Tibial nerve (tissue), 4 donors: Measurements from ENCODE around the gene RAI1. TPM values are rescaled to one million over a fixed set of nuclear protein-coding genes. Genes with fewer than 3 reads are reported as not detected.

Source experiments
- DNase-seq, 2 donors: peaks; one replicate each; pipeline ENCODE4 v3.0.0-alpha.2; 2019; ENCODE audit warnings: low spot score in 2 of 2
- H3K27ac ChIP-seq, 4 donors: fragments of 200-600 bp; sonication (generic) in 3 of 4; one replicate each; pipeline ENCODE4 v1.5.1; 2017 to 2019; ENCODE audit warnings: mild to moderate bottlenecking in 1 of 4
- H3K27me3 ChIP-seq, 2 donors: fragments of 200-600 bp; sonication (generic) in 1 of 2; one replicate each; pipeline versions ENCODE4 v1.5.1 to v1.6.0; 2017 to 2019
- H3K36me3 ChIP-seq, 3 donors: fragments of 200-600 bp; sonication (generic); one replicate each; pipeline ENCODE4 v1.5.1; 2018 to 2019
- H3K4me1 ChIP-seq, 4 donors: fragments of 200-600 bp; sonication (generic) in 3 of 4; one replicate each; pipeline ENCODE4 v1.5.1; 2017 to 2019
- H3K4me3 ChIP-seq, 4 donors: fragments of 200-600 bp; sonication (generic) in 3 of 4; one replicate each; pipeline ENCODE4 v1.5.1; 2017 to 2019; ENCODE audit warnings: mild to moderate bottlenecking in 1 of 4, moderate library complexity in 1 of 4
- H3K9me3 ChIP-seq, 4 donors: fragments of 200-600 bp; sonication (generic) in 3 of 4; one replicate each; pipeline ENCODE4 v1.5.1; 2017 to 2019
- CTCF ChIP-seq, 5 experiments: fragments of 200-600 bp in 3 of 5; fragments of 450-650 bp in 2 of 5; sonication (generic) in 3 of 5; IDR thresholded peaks; one replicate each; pipeline ENCODE4 v1.5.1; 2016 to 2019; ENCODE audit warnings: antibody characterized with exemption in 5 of 5, mild to moderate bottlenecking in 3 of 5, moderate library complexity in 2 of 5
- EP300 ChIP-seq, 2 donors: sonication (generic); formaldehyde crosslinking; IDR thresholded peaks; one replicate each; pipeline ENCODE4 v1.6.1; 2017; ENCODE audit warnings: antibody characterized with exemption in 2 of 2, mild to moderate bottlenecking in 1 of 2
- POLR2A ChIP-seq, 2 donors: fragments of 450-650 bp; IDR thresholded peaks; one replicate each; pipeline ENCODE4 v1.6.1; 2017; ENCODE audit warnings: antibody characterized with exemption in 2 of 2, mild to moderate bottlenecking in 2 of 2, moderate library complexity in 2 of 2
- WGBS, 2 donors: methylation state at CpG; one replicate each; pipeline ENCODE4 v1.1.5; 2018; 5-methylcytosine and 5-hydroxymethylcytosine counted together
- total RNA-seq, 4 donors: library from RNA; depleted of rRNA; stranded (reverse); fragments of >200 nt; gene quantifications; one replicate each; pipeline ENCODE4 v1.1.0, GENCODE V29; 2016

RAI1 gene
- total RNA-seq, 4 donors from 2014 or later = 32.9 to 52.7 (median 45.9) TPM

DNA sequence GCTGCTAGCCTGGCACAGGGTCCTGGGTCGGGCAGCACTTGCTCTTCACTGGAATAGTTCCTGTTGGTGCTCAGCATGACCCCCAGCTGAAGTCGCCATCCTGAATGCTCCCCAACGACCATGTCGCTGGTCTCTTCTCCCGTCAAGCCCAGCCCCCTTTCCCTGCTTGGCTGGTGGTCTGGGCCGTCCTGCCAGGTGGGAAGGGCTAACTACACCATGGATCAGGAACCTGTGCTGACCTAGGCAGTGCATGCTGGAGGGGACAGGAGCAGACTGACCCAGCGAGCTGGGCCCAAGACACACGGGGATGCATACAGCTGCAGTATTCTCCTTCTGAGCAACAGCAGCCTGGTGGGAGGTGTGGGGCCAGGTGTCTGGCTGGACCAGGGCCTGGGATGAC lies 164.7 kb downstream of the RAI1 start:
- TF ChIP-seq CTCF (IDR thresholded peaks at IDR 0.05) (no peak), EP300 (IDR thresholded peaks at IDR 0.05) (no peak), POLR2A (IDR thresholded peaks at IDR 0.05) (no peak)
- WGBS, 2 donors = 73 to 81% methylated on average over 6 to 7 of the region's 8 CpGs

DNA sequence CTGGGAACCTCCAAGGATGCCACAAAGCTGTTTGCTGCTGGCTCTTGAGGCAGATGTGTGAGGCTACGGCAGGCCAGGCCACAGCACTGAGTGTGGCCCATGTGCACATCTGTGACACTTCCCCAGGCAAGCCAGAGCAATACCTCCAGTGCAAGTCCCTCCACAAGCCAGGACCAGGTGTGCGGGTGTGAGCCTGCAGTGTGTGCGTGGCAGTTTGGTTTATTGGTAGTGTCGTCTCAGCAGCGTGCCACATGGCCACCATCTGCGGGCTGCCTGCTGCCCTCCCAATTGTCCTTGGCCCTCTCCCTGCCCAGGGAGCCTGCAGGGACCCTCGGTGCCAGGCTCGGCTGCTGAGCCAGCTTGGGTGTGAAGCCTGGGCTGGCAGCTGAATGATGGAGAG lies 165.4 kb downstream of the RAI1 start:
- Histone ChIP-seq H3K36me3 (peaks cover 0 to 31% (median 0%) of the 10 kb centered on the region in 3 donors), H3K4me1 (peaks cover 9 to 62% (median 39%) of the 10 kb centered on the region in 4 donors), H3K9me3 (no peaks in the 10 kb centered on the region), H3K4me3 (no peak overlapping the region), H3K27me3 (no peaks in the 10 kb centered on the region), H3K27ac (peak overlapping the region in 3 of 4 donors; percentile 84 to 100 (median 95))
- 73 to 80% methylated on average over 2 to 5 of the region's 8 CpGs for WGBS, 2 donors
- no peak for DNase-seq
- no peak for TF ChIP-seq CTCF (IDR thresholded peaks at IDR 0.05)
- no peak for TF ChIP-seq POLR2A (IDR thresholded peaks at IDR 0.05)
- no peak for TF ChIP-seq EP300 (IDR thresholded peaks at IDR 0.05)

More for the DNA sequence above, 164.7 kb downstream of the RAI1 start:
- DNase-seq = no peak
- Histone ChIP-seq H3K27ac (peak overlapping the region in 2 of 4 donors; percentile 30 to 100), H3K4me3 (no peak overlapping the region), H3K9me3 (no peaks in the 10 kb centered on the region), H3K4me1 (peaks cover 9 to 62% (median 43%) of the 10 kb centered on the region in 4 donors), H3K36me3 (peaks cover 0 to 31% (median 0%) of the 10 kb centered on the region in 3 donors), H3K27me3 (no peaks in the 10 kb centered on the region)

DNA sequence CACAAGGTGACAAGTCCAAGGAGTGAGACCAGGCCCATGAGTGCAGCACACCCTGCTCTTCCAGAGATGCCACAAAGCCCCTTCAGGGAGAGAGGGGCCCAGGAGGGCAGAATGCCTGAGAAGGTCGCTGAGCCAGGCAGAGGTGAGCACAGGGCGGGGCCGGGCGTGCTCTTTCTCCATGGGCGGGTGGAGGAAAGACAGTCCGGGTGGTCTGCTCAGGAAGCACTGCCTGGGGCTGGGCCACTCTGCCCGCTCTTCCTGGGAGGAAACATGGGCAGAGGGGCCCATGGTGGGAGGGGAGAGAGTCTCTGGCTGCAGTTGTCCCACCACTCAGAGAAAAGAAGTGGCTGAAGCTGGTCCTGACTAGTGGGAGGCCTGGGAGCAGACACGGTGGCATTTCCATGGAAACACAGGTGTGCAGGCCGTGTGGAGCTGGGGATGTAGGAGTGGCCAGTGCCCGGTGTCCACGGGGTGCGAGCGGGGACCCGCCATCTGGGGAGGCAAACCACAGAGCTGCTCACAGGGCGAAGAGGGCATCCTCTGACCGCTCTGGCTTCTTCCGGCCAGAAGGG lies 165.9 kb downstream of the RAI1 start:
- TF ChIP-seq POLR2A (IDR thresholded peaks at IDR 0.05) = no peak
- TF ChIP-seq EP300 (IDR thresholded peaks at IDR 0.05) = no peak
- no peak for TF ChIP-seq CTCF (IDR thresholded peaks at IDR 0.05)
- WGBS, 2 donors = 68 to 80% methylated on average over 17 of the region's 17 CpGs
- H3K27me3 ChIP-seq = no peaks in the 10 kb centered on the region
- H3K4me1 ChIP-seq = peaks cover 9 to 61% (median 36%) of the 10 kb centered on the region in 4 donors
- no peaks in the 10 kb centered on the region for H3K9me3 ChIP-seq
- H3K27ac ChIP-seq = peak overlapping the region; percentile 74 to 100 (median 90)
- no peak for DNase-seq
- H3K36me3 ChIP-seq = peaks cover 0 to 33% (median 0%) of the 10 kb centered on the region in 3 donors
- H3K4me3 ChIP-seq = no peak overlapping the region

GRCh38 chr17:17847726-17848125 lies 166.5 kb downstream of the RAI1 start:
- Histone ChIP-seq H3K27me3 (no peaks in the 10 kb centered on the region), H3K4me3 (no peak overlapping the region), H3K4me1 (peaks cover 9 to 58% (median 36%) of the 10 kb centered on the region in 4 donors), H3K9me3 (no peaks in the 10 kb centered on the region), H3K27ac (peak overlapping the region; percentile 74 to 100 (median 90)), H3K36me3 (peaks cover 0 to 35% (median 0%) of the 10 kb centered on the region in 3 donors)
- no peak for DNase-seq
- WGBS, 2 donors = 80 to 85% methylated on average over 3 to 5 of the region's 5 CpGs
- no peak for TF ChIP-seq CTCF (IDR thresholded peaks at IDR 0.05)
- no peak for TF ChIP-seq POLR2A (IDR thresholded peaks at IDR 0.05)
- TF ChIP-seq EP300 (IDR thresholded peaks at IDR 0.05) = no peak

- Histone ChIP-seq H3K27ac (peak overlapping the region; percentile 74 to 100 (median 90)), H3K9me3 (no peaks in the 10 kb centered on the region), H3K4me1 (peaks cover 9 to 61% (median 36%) of the 10 kb centered on the region in 4 donors), H3K27me3 (no peaks in the 10 kb centered on the region), H3K36me3 (peaks cover 0 to 35% (median 0%) of the 10 kb centered on the region in 3 donors), H3K4me3 (no peak overlapping the region)
- 86 to 87% methylated on average over 10 of the region's 10 CpGs for WGBS, 2 donors
- no peak for DNase-seq
- TF ChIP-seq POLR2A (IDR thresholded peaks at IDR 0.05) (no peak), CTCF (IDR thresholded peaks at IDR 0.05) (no peak), EP300 (IDR thresholded peaks at IDR 0.05) (no peak)
These were observed 167.2 kb downstream of the RAI1 start for GRCh38 chr17:17848311-17849082.
